IMR-90 (cell line): ENCODE data around the gene RIMS4. TPM values are rescaled to one million over a fixed set of nuclear protein-coding genes. Genes with fewer than 3 reads are reported as not detected.

Source experiments
- ATAC-seq: fragments of 200-7000 bp; cut with Tn5 transposase; 2 replicates; pipeline ENCODE4 v1.9.1; 2020; ENCODE audit warnings: low read depth, mild to moderate bottlenecking, moderate library complexity
- BruUV-seq: library from RNA; stranded (reverse); fragments of 400-500 nt; replicated peaks from 2 replicates; lab custom pipeline; 2021; lab: Mats Ljungman, UMichigan
- CTCF ChIA-PET: fragments of 300-600 bp; formaldehyde crosslinking; extraction: SDS; loops from one replicate; lab custom pipeline; 2021; ENCODE audit warnings: antibody characterized with exemption; lab: Yijun Ruan, JAX
- POLR2A ChIA-PET: fragments of 300-600 bp; sonication (Branson Sonifier 250); formaldehyde crosslinking; loops from one replicate; lab custom pipeline; 2022; ENCODE audit warnings: antibody characterized with exemption; ENCODE audit not compliant: unreplicated experiment; lab: Charles Lee
- DNase-seq: peaks from one replicate; pipeline ENCODE4 v3.0.0; 2013
- H2AFZ ChIP-seq: replicated peaks from 2 replicates; pipeline ENCODE3; 2013; ENCODE audit warnings: low read length, mild to moderate bottlenecking; ENCODE audit not compliant: poor library complexity
- H2AK5ac ChIP-seq: 2 replicates; pipeline ENCODE4 v1.6.1; 2013; ENCODE audit warnings: low read depth, low read length, inconsistent platforms
- H2AK9ac ChIP-seq: replicated peaks from 2 replicates; pipeline ENCODE3; 2013; ENCODE audit warnings: mild to moderate bottlenecking, low read depth, low read length, moderate library complexity; ENCODE audit not compliant: poor library complexity
- H2BK120ac ChIP-seq: 2 replicates; pipeline ENCODE4 v1.6.1; 2013; ENCODE audit warnings: low read depth, low read length, inconsistent platforms
- H2BK15ac ChIP-seq: 3 replicates; pipeline ENCODE4 v1.6.1; 2013; ENCODE audit warnings: low read depth, low read length, inconsistent platforms
- H2BK20ac ChIP-seq: 2 replicates; pipeline ENCODE4 v1.6.1; 2013; ENCODE audit warnings: low read depth, mild to moderate bottlenecking, inconsistent platforms, low read length, moderate library complexity
- H2BK5ac ChIP-seq: 2 replicates; pipeline ENCODE4 v1.6.1; 2013; ENCODE audit warnings: mild to moderate bottlenecking, low read depth, low read length, inconsistent platforms; ENCODE audit not compliant: poor library complexity, severe bottlenecking
- H3K14ac ChIP-seq: replicated peaks from 2 replicates; pipeline ENCODE4 v1.6.1; 2013; ENCODE audit warnings: low read depth, low read length, inconsistent platforms
- H3K18ac ChIP-seq: 2 replicates; pipeline ENCODE4 v1.6.1; 2013; ENCODE audit warnings: low read depth, low read length, control low read depth
- H3K23ac ChIP-seq: 2 replicates; pipeline ENCODE4 v1.6.1; 2013; ENCODE audit warnings: low read depth, low read length, inconsistent platforms
- H3K27ac ChIP-seq: 2 replicates; pipeline ENCODE4 v1.5.1; 2013; ENCODE audit warnings: mild to moderate bottlenecking, control low read depth, low read length; ENCODE audit not compliant: insufficient read depth
- H3K27me3 ChIP-seq: 2 replicates; pipeline ENCODE4 v1.6.1; 2013; ENCODE audit warnings: low read length; ENCODE audit not compliant: control insufficient read depth, insufficient read depth
- H3K36me3 ChIP-seq: 2 replicates; pipeline ENCODE4 v1.6.1; 2013; ENCODE audit warnings: low read length, mixed read lengths; ENCODE audit not compliant: control insufficient read depth, insufficient read depth
- H3K4ac ChIP-seq: 2 replicates; pipeline ENCODE4 v1.6.1; 2013; ENCODE audit warnings: low read depth, low read length, inconsistent platforms
- H3K4me1 ChIP-seq: 2 replicates; pipeline ENCODE4 v1.6.1; 2013; ENCODE audit warnings: low read length, mixed read lengths; ENCODE audit not compliant: control insufficient read depth, insufficient read depth
- H3K4me2 ChIP-seq: 2 replicates; pipeline ENCODE4 v1.6.1; 2013; ENCODE audit warnings: low read depth, mild to moderate bottlenecking, control low read depth, low read length, moderate library complexity
- H3K4me3 ChIP-seq: 2 replicates; pipeline ENCODE4 v1.5.1; 2013; ENCODE audit warnings: low read depth, mild to moderate bottlenecking, control low read depth, low read length, moderate library complexity; ENCODE audit not compliant: insufficient read depth
- H3K56ac ChIP-seq: 2 replicates; pipeline ENCODE4 v1.6.1; 2013; ENCODE audit warnings: low read length, inconsistent platforms; ENCODE audit not compliant: insufficient read depth; ENCODE audit errors: extremely low read depth
- H3K79me1 ChIP-seq, 2 experiments: 2 replicates each; pipeline ENCODE4 v1.6.1; 2013; ENCODE audit warnings: low read length in 2 of 2, inconsistent platforms in 1 of 2, low read depth in 1 of 2
- H3K9ac ChIP-seq: 2 replicates; pipeline ENCODE4 v1.6.1; 2013; ENCODE audit warnings: low read depth, low read length, control low read depth
- H3K9me1 ChIP-seq: 2 replicates; pipeline ENCODE4 v1.6.1; 2013; ENCODE audit warnings: low read length, inconsistent platforms; ENCODE audit not compliant: insufficient read depth
- H3K9me3 ChIP-seq: 2 replicates; pipeline ENCODE4 v1.6.1; 2013; ENCODE audit warnings: low read length; ENCODE audit not compliant: control insufficient read depth, insufficient read depth
- H4K20me1 ChIP-seq: 2 replicates; pipeline ENCODE4 v1.6.1; 2013; ENCODE audit warnings: low read length, inconsistent platforms; ENCODE audit not compliant: insufficient read depth
- H4K5ac ChIP-seq: 2 replicates; pipeline ENCODE4 v1.6.1; 2013; ENCODE audit warnings: mild to moderate bottlenecking, low read depth, low read length, control low read depth
- H4K8ac ChIP-seq, 2 experiments: 2 replicates each; pipeline ENCODE4 v1.6.1; 2013; ENCODE audit warnings: low read depth in 2 of 2, low read length in 2 of 2, control low read depth in 1 of 2, inconsistent platforms in 1 of 2
- H4K91ac ChIP-seq: 2 replicates; pipeline ENCODE4 v1.6.1; 2013; ENCODE audit warnings: low read depth, low read length, inconsistent platforms; ENCODE audit not compliant: insufficient read depth
- BHLHE40 ChIP-seq: fragments of 150-350 bp; IDR thresholded peaks from 2 replicates; pipeline ENCODE4 v1.6.1; 2016; ENCODE audit warnings: mild to moderate bottlenecking, low read depth, low read length
- CEBPB ChIP-seq: IDR thresholded peaks from 2 replicates; pipeline ENCODE4 v1.6.1; 2012; ENCODE audit warnings: low read depth, low read length, improper control_type of control experiment
- CHD1 ChIP-seq: IDR thresholded peaks from 2 replicates; pipeline ENCODE4 v1.6.1; 2012; ENCODE audit warnings: low read depth, low read length, improper control_type of control experiment
- FOS ChIP-seq: fragments of 150-350 bp; IDR thresholded peaks from 2 replicates; pipeline ENCODE4 v1.6.1; 2016; ENCODE audit warnings: low read depth, low read length
- MAZ ChIP-seq: IDR thresholded peaks from 2 replicates; pipeline ENCODE4 v1.6.1; 2012; ENCODE audit warnings: low read depth, mild to moderate bottlenecking, low read length, improper control_type of control experiment, moderate library complexity, borderline replicate concordance
- MXI1 ChIP-seq: IDR thresholded peaks from 2 replicates; pipeline ENCODE4 v1.6.1; 2012; ENCODE audit warnings: low read depth, mild to moderate bottlenecking, low read length, moderate library complexity, borderline replicate concordance
- NFE2L2 ChIP-seq: fragments of 150-350 bp; IDR thresholded peaks from 2 replicates; pipeline ENCODE4 v1.6.1; 2016; ENCODE audit warnings: low read depth, mild to moderate bottlenecking, low read length
- RAD21 ChIP-seq: IDR thresholded peaks from 2 replicates; pipeline ENCODE4 v1.6.1; 2012; ENCODE audit warnings: low read length, improper control_type of control experiment
- RCOR1 ChIP-seq: IDR thresholded peaks from 2 replicates; pipeline ENCODE4 v1.6.1; 2012; ENCODE audit warnings: mild to moderate bottlenecking, low read length, improper control_type of control experiment; ENCODE audit not compliant: insufficient replicate concordance
- RFX5 ChIP-seq: IDR thresholded peaks from 2 replicates; pipeline ENCODE4 v1.8.0; 2012; ENCODE audit warnings: low read depth, mild to moderate bottlenecking, low read length, moderate library complexity
- SMC3 ChIP-seq: fragments of 150-350 bp; IDR thresholded peaks from 2 replicates; pipeline ENCODE4 v1.6.1; 2016; ENCODE audit warnings: low read depth, mild to moderate bottlenecking, antibody characterized with exemption, low read length, moderate library complexity
- WGBS, 2 experiments: methylation state at CpG; one replicate each; pipeline versions ENCODE4 v1.1.5 to v1.1.7; 2013; ENCODE audit warnings: missing lambda C conversion rate in 2 of 2; ENCODE audit not compliant: insufficient read length in 1 of 2; ENCODE audit errors: extremely low coverage in 2 of 2; 5-methylcytosine and 5-hydroxymethylcytosine counted together
- dilution Hi-C: fragments of 300-500 bp; cut with HindIII; formaldehyde crosslinking; loops from one replicate; pipeline ENCODE4 v1.14.3; 2018; ENCODE audit warnings: low sequenced_read_pairs; ENCODE audit not compliant: unreplicated experiment
- in situ Hi-C: fragments of 300-500 bp; cut with MboI; formaldehyde crosslinking; loops from 3 replicates; pipeline ENCODE4 v1.14.3; 2019; ENCODE audit warnings: low sequenced_read_pairs, inconsistent platforms, mixed read lengths
- intact Hi-C: fragments of 100-400 bp; cut with micrococcal nuclease; formaldehyde crosslinking; loops from 2 replicates; pipeline ENCODE4 v1.10.0; 2022
- polyA plus RNA-seq, 3 experiments: library from polyadenylated mRNA; depleted of rRNA; stranded (reverse); fragments of >200 nt; gene quantifications; 2 replicates each; pipeline ENCODE4 v1.2.3, GENCODE V29; 2012; ENCODE audit warnings: low replicate concordance in 1 of 3
- total RNA-seq: library from RNA; depleted of rRNA; stranded (reverse); fragments of >200 nt; gene quantifications from 2 replicates; pipeline ENCODE4 v1.2.3, GENCODE V29; 2012
- TF ChIP-seq, protein P1 (sequence below): fragments of 150-350 bp; IDR thresholded peaks from 2 replicates; pipeline ENCODE4 v1.6.1; 2017; ENCODE audit warnings: mild to moderate bottlenecking, antibody characterized with exemption, low read length, low read depth

The RIMS4 gene
- total and polyA plus RNA-seq, 2 of the 4 experiments (the other 2 are of a cell fraction), result not detected

- dilution Hi-C loops, result no loop called here
- H3K36me3 ChIP-seq, result no peaks in the 10 kb centered on the region
- no peak overlapping the region for H4K5ac ChIP-seq
- H2BK120ac ChIP-seq, result peak overlapping the region; percentile 30; the same call in 1 of the 2 replicates
- H2AK9ac ChIP-seq, result no peak overlapping the region
- CTCF ChIA-PET, result interaction anchor here (1.0 to 2.6 kb wide), 3 partner anchors 40 to 49 kb away, joined by 3 to 31 read pairs (median 9); no protein-coding TSS in a partner anchor
- no peak overlapping the region for H3K14ac ChIP-seq
- H3K4me3 ChIP-seq, result no peak overlapping the region
- in situ Hi-C loops, result loop anchor here (5.0 kb wide), 1 partner anchor 44 kb away; no protein-coding TSS in a partner anchor
- H3K56ac ChIP-seq, result no peak overlapping the region
- H3K18ac ChIP-seq, result no peak overlapping the region
- no peak overlapping the region for H4K8ac ChIP-seq
- POLR2A ChIA-PET, result no interaction called here
- H2BK5ac ChIP-seq, result peak overlapping the region; percentile 23
- no peaks in the 10 kb centered on the region for H4K20me1 ChIP-seq
- no peak overlapping the region for H2BK15ac ChIP-seq
- H3K23ac ChIP-seq, result no peak overlapping the region
- H3K4me2 ChIP-seq, result no peak overlapping the region
- H3K79me1 ChIP-seq, result no peaks in the 10 kb centered on the region
- no peak overlapping the region for H3K9ac ChIP-seq
- H4K91ac ChIP-seq, result peak overlapping the region; percentile 36; the same call in 1 of the 2 replicates
- TF ChIP-seq MXI1 (no peak), CEBPB (no peak), NFE2L2 (no peak), RFX5 (no peak), RCOR1 (no peak), RAD21 (no peak), CHD1 (no peak), SMC3 (no peak), MAZ (no peak), BHLHE40 (no peak), FOS (no peak)
- TF ChIP-seq, protein P1, sequence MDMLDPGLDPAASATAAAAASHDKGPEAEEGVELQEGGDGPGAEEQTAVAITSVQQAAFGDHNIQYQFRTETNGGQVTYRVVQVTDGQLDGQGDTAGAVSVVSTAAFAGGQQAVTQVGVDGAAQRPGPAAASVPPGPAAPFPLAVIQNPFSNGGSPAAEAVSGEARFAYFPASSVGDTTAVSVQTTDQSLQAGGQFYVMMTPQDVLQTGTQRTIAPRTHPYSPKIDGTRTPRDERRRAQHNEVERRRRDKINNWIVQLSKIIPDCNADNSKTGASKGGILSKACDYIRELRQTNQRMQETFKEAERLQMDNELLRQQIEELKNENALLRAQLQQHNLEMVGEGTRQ, result no peak
- no peak overlapping the region for H2AFZ ChIP-seq
- peaks cover 19% of the 10 kb centered on the region for H3K4me1 ChIP-seq
- intact Hi-C loops, result loop anchor here (5.0 kb wide), 2 partner anchors 199 to 349 kb away; no protein-coding TSS in a partner anchor
- no peaks in the 10 kb centered on the region for H3K9me3 ChIP-seq
- no peak for DNase-seq
- no peak for ATAC-seq
- WGBS, 2 experiments, result 80% methylated on average over 2 of the region's 8 CpGs; no CpG with 5 or more reads in 1 of the 2 experiments
- no peak overlapping the region for H3K27ac ChIP-seq
- BruUV-seq, result no TSS peak
- no peak overlapping the region; the same call in 1 of the 2 replicates for H2AK5ac ChIP-seq
- no peak overlapping the region for H3K4ac ChIP-seq
- no peaks in the 10 kb centered on the region for H3K27me3 ChIP-seq
- H2BK20ac ChIP-seq, result peak overlapping the region; percentile 20
- no peaks in the 10 kb centered on the region; the same call in 1 of the 2 replicates for H3K9me1 ChIP-seq
Measured at GRCh38 chr20:44731657-44732056, 78.7 kb downstream of the RIMS4 start.
